Endothelial cell of umbilical vein (primary cell): ENCODE data around the gene CNOT1.

Experiments used
- EZH2 ChIP-seq: IDR thresholded peaks from 2 replicates; pipeline ENCODE4 v1.6.1; 2012; ENCODE audit warnings: borderline replicate concordance, low read depth, mild to moderate bottlenecking, moderate library complexity, low read length, inconsistent platforms; ENCODE audit not compliant: severe bottlenecking
- TF ChIP-seq, protein P1 (sequence below), 2 donors: IDR thresholded peaks; 1 replicate in 1 of 2; 2 replicates in 1 of 2; pipeline ENCODE4 v1.5.1; 2011; ENCODE audit warnings: low read length in 2 of 2, mild to moderate bottlenecking in 2 of 2, moderate library complexity in 2 of 2, control low read depth in 1 of 2, inconsistent platforms in 1 of 2, low read depth in 1 of 2; ENCODE audit not compliant: insufficient read depth in 1 of 2; ENCODE audit errors: extremely low read depth in 1 of 2

DNA sequence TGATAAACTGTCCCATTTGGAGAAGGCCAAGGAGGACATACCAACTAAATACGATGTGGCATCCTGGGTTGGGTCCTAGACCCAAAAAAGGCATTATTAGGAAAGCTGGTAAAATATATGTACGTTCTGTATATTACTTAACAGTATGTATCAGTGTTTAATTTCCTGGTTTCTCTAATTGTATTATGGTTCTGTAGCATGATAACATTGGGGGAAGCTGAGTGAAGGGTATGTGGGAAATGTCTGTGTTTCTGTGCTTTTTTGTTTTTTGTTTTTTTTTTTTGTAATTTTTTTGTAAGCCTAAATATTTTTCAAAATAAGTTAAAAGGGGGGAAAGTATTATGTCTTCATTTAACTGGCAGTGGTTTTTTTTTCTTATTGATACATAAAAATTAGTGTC, 151.2 kb downstream of the CNOT1 start:
- TF ChIP-seq, protein P1, sequence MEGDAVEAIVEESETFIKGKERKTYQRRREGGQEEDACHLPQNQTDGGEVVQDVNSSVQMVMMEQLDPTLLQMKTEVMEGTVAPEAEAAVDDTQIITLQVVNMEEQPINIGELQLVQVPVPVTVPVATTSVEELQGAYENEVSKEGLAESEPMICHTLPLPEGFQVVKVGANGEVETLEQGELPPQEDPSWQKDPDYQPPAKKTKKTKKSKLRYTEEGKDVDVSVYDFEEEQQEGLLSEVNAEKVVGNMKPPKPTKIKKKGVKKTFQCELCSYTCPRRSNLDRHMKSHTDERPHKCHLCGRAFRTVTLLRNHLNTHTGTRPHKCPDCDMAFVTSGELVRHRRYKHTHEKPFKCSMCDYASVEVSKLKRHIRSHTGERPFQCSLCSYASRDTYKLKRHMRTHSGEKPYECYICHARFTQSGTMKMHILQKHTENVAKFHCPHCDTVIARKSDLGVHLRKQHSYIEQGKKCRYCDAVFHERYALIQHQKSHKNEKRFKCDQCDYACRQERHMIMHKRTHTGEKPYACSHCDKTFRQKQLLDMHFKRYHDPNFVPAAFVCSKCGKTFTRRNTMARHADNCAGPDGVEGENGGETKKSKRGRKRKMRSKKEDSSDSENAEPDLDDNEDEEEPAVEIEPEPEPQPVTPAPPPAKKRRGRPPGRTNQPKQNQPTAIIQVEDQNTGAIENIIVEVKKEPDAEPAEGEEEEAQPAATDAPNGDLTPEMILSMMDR (IDR thresholded peaks at IDR 0.05; ENCODE audit: extremely low read depth in 1 of 2, insufficient read depth in 1 of 2, low read depth in 1 of 2, low read length in 2 of 2) = no peak
- TF ChIP-seq EZH2 = no peak
